Effector memory CD4-positive, alpha-beta T cell (primary cell): ENCODE results near the gene NRN1L.
"Not testable (repeated sequence)": the region's sequence is repeated elsewhere in the genome, so short reads cannot be mapped to it uniquely, and the experiment has no call there.

ENCODE experiments used
- DNase-seq, 3 donors: peaks; one replicate each; pipeline ENCODE4 v3.0.0-alpha.2; 2020
- H3K27ac ChIP-seq: 2 replicates; pipeline ENCODE4 v1.7.0; 2013; ENCODE audit warnings: mild to moderate bottlenecking, low read length, moderate library complexity; ENCODE audit not compliant: insufficient read depth, poor library complexity, severe bottlenecking
- H3K27me3 ChIP-seq: replicated peaks from 2 replicates; pipeline ENCODE4 v1.7.0; 2013; ENCODE audit warnings: mild to moderate bottlenecking, low read length; ENCODE audit not compliant: insufficient read depth, control insufficient read depth, poor library complexity, severe bottlenecking
- H3K36me3 ChIP-seq: 2 replicates; pipeline ENCODE4 v1.7.0; 2013; ENCODE audit warnings: mild to moderate bottlenecking, low read length, moderate library complexity; ENCODE audit not compliant: control insufficient read depth, insufficient read depth
- H3K4me1 ChIP-seq: 2 replicates; pipeline ENCODE4 v1.7.0; 2013; ENCODE audit warnings: low read length, mild to moderate bottlenecking; ENCODE audit not compliant: control insufficient read depth, insufficient read depth, poor library complexity, severe bottlenecking
- H3K4me3 ChIP-seq: 2 replicates; pipeline ENCODE4 v1.7.0; 2013; ENCODE audit warnings: low read length, low read depth, mild to moderate bottlenecking; ENCODE audit not compliant: insufficient read depth, poor library complexity, severe bottlenecking
- H3K9me3 ChIP-seq: 2 replicates; pipeline ENCODE4 v1.7.0; 2013; ENCODE audit warnings: mild to moderate bottlenecking, low read length, moderate library complexity; ENCODE audit not compliant: control insufficient read depth

Gene NRN1L

GRCh38 chr16:67860589-67861398 is 23.9 kb upstream of the NRN1L start:
- peaks cover 17% of the 10 kb centered on the region for H3K36me3 ChIP-seq
- no peak overlapping the region for H3K4me3 ChIP-seq
- H3K4me1 ChIP-seq, result peaks cover 7% of the 10 kb centered on the region
- no peak overlapping the region for H3K27ac ChIP-seq
- no peaks in the 10 kb centered on the region for H3K9me3 ChIP-seq
- no peaks in the 10 kb centered on the region for H3K27me3 ChIP-seq
- no peak for DNase-seq

GRCh38 chr16:67861877-67862276 is 22.8 kb upstream of the NRN1L start:
- H3K36me3 ChIP-seq, result peaks cover 17% of the 10 kb centered on the region
- H3K9me3 ChIP-seq, result no peaks in the 10 kb centered on the region
- H3K4me1 ChIP-seq, result peaks cover 7% of the 10 kb centered on the region
- H3K27me3 ChIP-seq, result no peaks in the 10 kb centered on the region
- H3K27ac ChIP-seq, result no peak overlapping the region
- no peak overlapping the region for H3K4me3 ChIP-seq
- no peak for DNase-seq

GRCh38 chr16:67862623-67863583 is 21.8 kb upstream of the NRN1L start:
- H3K9me3 ChIP-seq, result no peaks in the 10 kb centered on the region
- H3K27ac ChIP-seq, result no peak overlapping the region
- H3K27me3 ChIP-seq, result no peaks in the 10 kb centered on the region
- no peak for DNase-seq
- H3K4me1 ChIP-seq, result peaks cover 2% of the 10 kb centered on the region
- H3K36me3 ChIP-seq, result peaks cover 19% of the 10 kb centered on the region
- no peak overlapping the region for H3K4me3 ChIP-seq

- peaks cover 30% of the 10 kb centered on the region for H3K36me3 ChIP-seq
These were observed 20.6 kb upstream of the NRN1L start for GRCh38 chr16:67864044-67864443.

GRCh38 chr16:67864594-67864993 is 20.1 kb upstream of the NRN1L start:
- DNase-seq, result no peak
- no peak overlapping the region for H3K4me3 ChIP-seq
- no peak overlapping the region for H3K27ac ChIP-seq
- peaks cover 31% of the 10 kb centered on the region for H3K36me3 ChIP-seq
- H3K4me1 ChIP-seq, result no peaks in the 10 kb centered on the region
- no peaks in the 10 kb centered on the region for H3K9me3 ChIP-seq
- no peaks in the 10 kb centered on the region for H3K27me3 ChIP-seq

More at GRCh38 chr16:67864044-67864443, 20.6 kb upstream of the NRN1L start:
- H3K4me3 ChIP-seq, H3K27ac ChIP-seq, H3K27me3 ChIP-seq, H3K9me3 ChIP-seq, DNase-seq, H3K4me1 ChIP-seq: not testable (repeated sequence)

- Histone ChIP-seq H3K27me3 (no peaks in the 10 kb centered on the region), H3K36me3 (peaks cover 33% of the 10 kb centered on the region), H3K27ac (no peak overlapping the region), H3K4me1 (no peaks in the 10 kb centered on the region), H3K4me3 (no peak overlapping the region), H3K9me3 (no peaks in the 10 kb centered on the region)
- no peak for DNase-seq
These were observed 19.4 kb upstream of the NRN1L start for GRCh38 chr16:67865318-67865717.

- peaks cover 28% of the 10 kb centered on the region for H3K36me3 ChIP-seq
- no peak for DNase-seq
These were observed 16.4 kb upstream of the NRN1L start for GRCh38 chr16:67868290-67868689.

GRCh38 chr16:67869653-67870052 is 15.0 kb upstream of the NRN1L start:
- Histone ChIP-seq H3K4me1 (peaks cover 16% of the 10 kb centered on the region), H3K36me3 (peaks cover 28% of the 10 kb centered on the region), H3K4me3 (no peak overlapping the region), H3K9me3 (no peaks in the 10 kb centered on the region), H3K27ac (no peak overlapping the region), H3K27me3 (no peaks in the 10 kb centered on the region)
- DNase-seq, result no peak

More at GRCh38 chr16:67868290-67868689, 16.4 kb upstream of the NRN1L start:
- H3K4me1 ChIP-seq, result peaks cover 4% of the 10 kb centered on the region
- no peak overlapping the region for H3K4me3 ChIP-seq
- no peaks in the 10 kb centered on the region for H3K9me3 ChIP-seq
- no peak overlapping the region for H3K27ac ChIP-seq
- no peaks in the 10 kb centered on the region for H3K27me3 ChIP-seq

GRCh38 chr16:67871256-67871655 is 13.4 kb upstream of the NRN1L start:
- peaks cover 27% of the 10 kb centered on the region for H3K4me1 ChIP-seq
- H3K27me3 ChIP-seq, result no peaks in the 10 kb centered on the region
- no peak for DNase-seq
- no peak overlapping the region for H3K4me3 ChIP-seq
- H3K9me3 ChIP-seq, result no peaks in the 10 kb centered on the region
- peaks cover 23% of the 10 kb centered on the region for H3K36me3 ChIP-seq
- no peak overlapping the region for H3K27ac ChIP-seq
